GM21786 (cell line): ENCODE data around the gene HNF4A.

Source experiments
- ATAC-seq: cut with Tn5 transposase; IDR thresholded peaks from one replicate; pipeline ENCODE4 v1.9.1; 2021; ENCODE audit not compliant: unreplicated experiment

Gene HNF4A

GRCh38 chr20:44439318-44439717 lies 83.8 kb downstream of the HNF4A start:
- ATAC-seq: no peak

GRCh38 chr20:44442298-44443070 lies 87.0 kb downstream of the HNF4A start:
- no peak for ATAC-seq

- ATAC-seq: no peak
Observed at GRCh38 chr20:44445742-44446710, 90.5 kb downstream of the HNF4A start.

GRCh38 chr20:44447827-44448419 lies 92.4 kb downstream of the HNF4A start:
- ATAC-seq: no peak

- no peak for ATAC-seq
Observed at GRCh38 chr20:44448753-44449546, 93.5 kb downstream of the HNF4A start.

GRCh38 chr20:44449864-44450263 lies 94.4 kb downstream of the HNF4A start:
- ATAC-seq: no peak

- ATAC-seq: no peak
Observed at GRCh38 chr20:44450281-44450889, 94.9 kb downstream of the HNF4A start.

GRCh38 chr20:44450903-44451450 lies 95.5 kb downstream of the HNF4A start:
- ATAC-seq: no peak

GRCh38 chr20:44454306-44454963 lies 98.9 kb downstream of the HNF4A start:
- no peak for ATAC-seq

GRCh38 chr20:44455126-44455525 lies 99.6 kb downstream of the HNF4A start:
- no peak for ATAC-seq

- no peak for ATAC-seq
Observed at GRCh38 chr20:44456611-44457010, 101.1 kb downstream of the HNF4A start.

- ATAC-seq: no peak
Observed at GRCh38 chr20:44457016-44457415, 101.5 kb downstream of the HNF4A start.

GRCh38 chr20:44459271-44459670 lies 103.8 kb downstream of the HNF4A start:
- ATAC-seq: no peak

- ATAC-seq: no peak
Observed at GRCh38 chr20:44460795-44461141, 105.3 kb downstream of the HNF4A start.

- no peak for ATAC-seq
Observed at GRCh38 chr20:44461142-44461802, 105.8 kb downstream of the HNF4A start.

- no peak for ATAC-seq
Observed at GRCh38 chr20:44461803-44462174, 106.3 kb downstream of the HNF4A start.

GRCh38 chr20:44463466-44463865 lies 108.0 kb downstream of the HNF4A start:
- no peak for ATAC-seq

- ATAC-seq: no peak
Observed at GRCh38 chr20:44464514-44464913, 109.0 kb downstream of the HNF4A start.

GRCh38 chr20:44465001-44465560 lies 109.6 kb downstream of the HNF4A start:
- no peak for ATAC-seq
